HG02588 (cell line): ENCODE results near the gene IQSEC3.

Experiments used
- ATAC-seq: cut with Tn5 transposase; IDR thresholded peaks from one replicate; pipeline ENCODE4 v1.9.1; 2021; ENCODE audit warnings: mild to moderate bottlenecking, moderate library complexity; ENCODE audit not compliant: unreplicated experiment

Gene IQSEC3

GRCh38 chr12:162467-163307, 96.1 kb downstream of the IQSEC3 start:
- no peak for ATAC-seq

- ATAC-seq, result no peak
These were observed 96.9 kb downstream of the IQSEC3 start for GRCh38 chr12:163406-163986.

GRCh38 chr12:164207-164606, 97.6 kb downstream of the IQSEC3 start:
- no peak for ATAC-seq

GRCh38 chr12:165862-166368, 99.3 kb downstream of the IQSEC3 start:
- ATAC-seq, result no peak

GRCh38 chr12:166425-167075, 100.0 kb downstream of the IQSEC3 start:
- ATAC-seq, result no peak

GRCh38 chr12:167959-168600, 101.5 kb downstream of the IQSEC3 start:
- no peak for ATAC-seq

- no peak for ATAC-seq
These were observed 102.4 kb downstream of the IQSEC3 start for GRCh38 chr12:168763-169525.

GRCh38 chr12:169528-170370, 103.2 kb downstream of the IQSEC3 start:
- no peak for ATAC-seq

- ATAC-seq, result no peak
These were observed 104.0 kb downstream of the IQSEC3 start for GRCh38 chr12:170371-171225.

GRCh38 chr12:171276-171675, 104.7 kb downstream of the IQSEC3 start:
- no peak for ATAC-seq

- no peak for ATAC-seq
These were observed 105.4 kb downstream of the IQSEC3 start for GRCh38 chr12:171743-172676.

GRCh38 chr12:172732-173161, 106.2 kb downstream of the IQSEC3 start:
- ATAC-seq, result no peak

- no peak for ATAC-seq
These were observed 107.6 kb downstream of the IQSEC3 start for GRCh38 chr12:174124-174523.

- no peak for ATAC-seq
These were observed 108.0 kb downstream of the IQSEC3 start for GRCh38 chr12:174596-174995.

- ATAC-seq, result no peak
These were observed 108.7 kb downstream of the IQSEC3 start for GRCh38 chr12:175250-175649.

- ATAC-seq, result no peak
These were observed 109.2 kb downstream of the IQSEC3 start for GRCh38 chr12:175759-176158.

- no peak for ATAC-seq
These were observed 110.0 kb downstream of the IQSEC3 start for GRCh38 chr12:176321-177181.
